ENCODE results near the gene ING5. TPM values are rescaled to one million over a fixed set of nuclear protein-coding genes. Genes with fewer than 3 reads are reported as not detected.

The ING5 gene
- total and polyA plus RNA-seq, 10 donors = 18.2 to 51.1 (median 35.5) TPM

GRCh38 chr2:241763551-241764274 is 61.9 kb downstream of the ING5 start:
- no peaks in the 10 kb centered on the region for H3K27me3 ChIP-seq (replicated peaks in 1 of 7)
- DNase-seq = peak; percentile 72
- H3K36me3 ChIP-seq = peaks cover 0 to 48% (median 2%) of the 10 kb centered on the region in 6 donors
- peak overlapping the region in 1 of 8 donors; percentile 52 for H3K4me3 ChIP-seq
- peak overlapping the region in 6 of 8 donors; percentile 17 to 81 (median 67) for H3K27ac ChIP-seq
- H3K4me1 ChIP-seq = peaks cover 0 to 35% (median 13%) of the 10 kb centered on the region in 6 donors
- TF ChIP-seq POLR2AphosphoS5 (IDR thresholded peaks at IDR 0.05) = no peak
- TF ChIP-seq POLR2A (IDR thresholded peaks at IDR 0.05) = no peak
- 56 to 80% (median 66%) methylated on average over 20 of the region's 20 CpGs for WGBS, 5 donors
- peaks cover 0 to 6% (median 4%) of the 10 kb centered on the region in 8 donors for H3K9me3 ChIP-seq
- intact Hi-C loops (cut with DNase I; ENCODE audit: low total_unique reads) = no loop called here

- TF ChIP-seq POLR2A (IDR thresholded peaks at IDR 0.05) = no peak
- no peak for TF ChIP-seq POLR2AphosphoS5 (IDR thresholded peaks at IDR 0.05)
- TF ChIP-seq, protein P1, sequence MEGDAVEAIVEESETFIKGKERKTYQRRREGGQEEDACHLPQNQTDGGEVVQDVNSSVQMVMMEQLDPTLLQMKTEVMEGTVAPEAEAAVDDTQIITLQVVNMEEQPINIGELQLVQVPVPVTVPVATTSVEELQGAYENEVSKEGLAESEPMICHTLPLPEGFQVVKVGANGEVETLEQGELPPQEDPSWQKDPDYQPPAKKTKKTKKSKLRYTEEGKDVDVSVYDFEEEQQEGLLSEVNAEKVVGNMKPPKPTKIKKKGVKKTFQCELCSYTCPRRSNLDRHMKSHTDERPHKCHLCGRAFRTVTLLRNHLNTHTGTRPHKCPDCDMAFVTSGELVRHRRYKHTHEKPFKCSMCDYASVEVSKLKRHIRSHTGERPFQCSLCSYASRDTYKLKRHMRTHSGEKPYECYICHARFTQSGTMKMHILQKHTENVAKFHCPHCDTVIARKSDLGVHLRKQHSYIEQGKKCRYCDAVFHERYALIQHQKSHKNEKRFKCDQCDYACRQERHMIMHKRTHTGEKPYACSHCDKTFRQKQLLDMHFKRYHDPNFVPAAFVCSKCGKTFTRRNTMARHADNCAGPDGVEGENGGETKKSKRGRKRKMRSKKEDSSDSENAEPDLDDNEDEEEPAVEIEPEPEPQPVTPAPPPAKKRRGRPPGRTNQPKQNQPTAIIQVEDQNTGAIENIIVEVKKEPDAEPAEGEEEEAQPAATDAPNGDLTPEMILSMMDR (IDR thresholded peaks at IDR 0.05 in 8 of 11, conservative IDR thresholded peaks at IDR 0.05 in 3 of 11) = no peak
- Histone ChIP-seq H3K27ac (peak overlapping the region in 2 of 8 donors; percentile 69 to 81), H3K4me1 (peaks cover 0 to 35% (median 11%) of the 10 kb centered on the region in 6 donors), H3K9me3 (peaks cover 0 to 6% (median 4%) of the 10 kb centered on the region in 8 donors), H3K4me3 (no peak overlapping the region), H3K36me3 (peaks cover 0 to 39% (median 0%) of the 10 kb centered on the region in 6 donors), H3K27me3 (replicated peaks in 1 of 7) (no peaks in the 10 kb centered on the region)
- peak; percentile 74 for DNase-seq
- intact Hi-C loops (cut with DNase I; ENCODE audit: low total_unique reads) = no loop called here
- 80 to 86% (median 83%) methylated on average over 19 to 27 of the region's 27 CpGs for WGBS, 5 donors
Observed at GRCh38 chr2:241764275-241765241, 62.7 kb downstream of the ING5 start.

DNA sequence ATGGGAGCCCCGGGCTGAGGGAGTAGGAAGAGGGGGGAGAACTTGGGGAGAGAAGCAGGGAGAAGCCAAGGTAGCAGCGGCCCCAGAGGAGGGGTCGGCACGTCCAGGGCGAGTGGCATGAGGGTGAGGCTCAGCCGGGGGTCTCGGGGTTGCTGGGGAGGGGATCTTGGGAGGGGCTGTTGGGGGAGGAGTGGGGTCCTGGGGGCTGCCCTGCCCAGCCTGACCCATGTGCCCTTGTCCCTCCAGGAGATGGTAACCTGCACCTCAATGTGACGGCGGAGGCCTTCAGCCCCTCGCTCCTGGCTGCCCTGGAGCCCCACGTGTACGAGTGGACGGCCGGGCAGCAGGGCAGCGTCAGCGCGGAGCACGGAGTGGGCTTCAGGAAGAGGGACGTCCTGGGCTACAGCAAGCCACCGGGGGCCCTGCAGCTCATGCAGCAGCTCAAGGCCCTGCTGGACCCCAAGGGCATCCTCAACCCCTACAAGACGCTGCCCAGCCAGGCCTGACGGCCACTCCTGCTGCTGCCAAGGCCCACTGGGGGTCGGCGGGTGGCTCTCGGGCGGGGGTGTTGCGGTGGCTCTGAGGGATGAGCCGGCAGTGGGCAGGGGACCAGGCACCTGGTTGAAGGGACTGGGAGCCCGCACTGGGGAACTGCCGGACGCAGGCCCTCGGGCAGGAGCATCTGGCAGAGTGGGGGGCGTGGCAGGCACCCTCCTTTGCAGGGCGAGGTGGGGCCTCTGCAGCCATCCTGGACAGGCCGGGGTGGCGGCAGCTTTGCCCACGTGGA is 65.8 kb downstream of the ING5 start:
- H3K27ac ChIP-seq = no peak overlapping the region
- TF ChIP-seq POLR2AphosphoS5 (IDR thresholded peaks at IDR 0.05) (peak in 1 of 3 donors; percentile 44), POLR2A (IDR thresholded peaks at IDR 0.05) (no peak)
- TF ChIP-seq, protein P1 (IDR thresholded peaks at IDR 0.05 in 8 of 11, conservative IDR thresholded peaks at IDR 0.05 in 3 of 11) = no peak
- no peaks in the 10 kb centered on the region for H3K9me3 ChIP-seq
- peaks cover 0 to 40% (median 20%) of the 10 kb centered on the region in 6 donors for H3K4me1 ChIP-seq
- H3K27me3 ChIP-seq (replicated peaks in 1 of 7) = peaks cover 0 to 7% (median 0%) of the 10 kb centered on the region in 7 donors
- WGBS, 5 donors = 89 to 97% (median 92%) methylated on average over 25 to 37 of the region's 37 CpGs
- DNase-seq = peak; percentile 73
- intact Hi-C loops (cut with DNase I; ENCODE audit: low total_unique reads) = no loop called here
- no peak overlapping the region for H3K4me3 ChIP-seq
- peaks cover 0 to 20% (median 0%) of the 10 kb centered on the region in 6 donors for H3K36me3 ChIP-seq

DNA sequence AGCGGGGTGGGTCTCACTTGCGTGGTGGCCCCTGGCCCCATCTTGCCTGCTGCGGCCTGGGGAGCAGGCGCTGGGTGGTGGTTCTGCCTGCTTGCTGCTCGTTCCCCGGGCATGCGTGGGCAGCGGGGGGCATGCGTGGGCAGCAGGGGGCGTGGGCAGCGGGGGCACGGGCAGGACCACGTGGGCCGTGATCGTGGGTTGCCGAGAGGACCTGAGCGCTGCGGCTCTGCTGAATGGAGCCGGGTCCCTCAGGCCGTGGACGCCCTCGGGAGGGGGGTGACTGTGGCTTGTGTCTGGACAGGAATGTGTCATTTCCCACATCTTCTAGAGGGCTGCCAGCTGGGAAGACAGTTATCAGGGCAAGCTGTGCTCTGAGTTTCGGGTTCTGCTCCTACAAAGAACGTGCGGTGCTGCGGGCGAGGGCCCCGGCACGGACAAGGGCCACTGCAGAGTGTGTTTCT is 66.4 kb downstream of the ING5 start:
- H3K4me3 ChIP-seq = no peak overlapping the region
- H3K27me3 ChIP-seq (replicated peaks in 1 of 7) = peaks cover 0 to 13% (median 0%) of the 10 kb centered on the region in 7 donors
- WGBS, 5 donors = 83 to 91% (median 84%) methylated on average over 13 to 29 of the region's 29 CpGs
- H3K27ac ChIP-seq = no peak overlapping the region
- peaks cover 0 to 40% (median 22%) of the 10 kb centered on the region in 6 donors for H3K4me1 ChIP-seq
- H3K9me3 ChIP-seq = no peaks in the 10 kb centered on the region
- TF ChIP-seq, protein P1 (IDR thresholded peaks at IDR 0.05 in 8 of 11, conservative IDR thresholded peaks at IDR 0.05 in 3 of 11) = no peak
- TF ChIP-seq POLR2A (IDR thresholded peaks at IDR 0.05) (no peak), POLR2AphosphoS5 (IDR thresholded peaks at IDR 0.05) (peak in 1 of 3 donors; percentile 8)
- DNase-seq = peak; percentile 70
- intact Hi-C loops (cut with DNase I; ENCODE audit: low total_unique reads) = no loop called here
- H3K36me3 ChIP-seq = peaks cover 0 to 20% (median 0%) of the 10 kb centered on the region in 6 donors

All from spleen (tissue), 11 donors.